Measurements from ENCODE around the gene TXN. TPM values are rescaled to one million over a fixed set of nuclear protein-coding genes. Genes with fewer than 3 reads are reported as not detected.

TXN gene
- total and polyA plus RNA-seq, 2 of the 8 experiments (the other 6 are each of a cell fraction or from before 2014, with no cell fraction given), result 297 to 419 TPM

DNA sequence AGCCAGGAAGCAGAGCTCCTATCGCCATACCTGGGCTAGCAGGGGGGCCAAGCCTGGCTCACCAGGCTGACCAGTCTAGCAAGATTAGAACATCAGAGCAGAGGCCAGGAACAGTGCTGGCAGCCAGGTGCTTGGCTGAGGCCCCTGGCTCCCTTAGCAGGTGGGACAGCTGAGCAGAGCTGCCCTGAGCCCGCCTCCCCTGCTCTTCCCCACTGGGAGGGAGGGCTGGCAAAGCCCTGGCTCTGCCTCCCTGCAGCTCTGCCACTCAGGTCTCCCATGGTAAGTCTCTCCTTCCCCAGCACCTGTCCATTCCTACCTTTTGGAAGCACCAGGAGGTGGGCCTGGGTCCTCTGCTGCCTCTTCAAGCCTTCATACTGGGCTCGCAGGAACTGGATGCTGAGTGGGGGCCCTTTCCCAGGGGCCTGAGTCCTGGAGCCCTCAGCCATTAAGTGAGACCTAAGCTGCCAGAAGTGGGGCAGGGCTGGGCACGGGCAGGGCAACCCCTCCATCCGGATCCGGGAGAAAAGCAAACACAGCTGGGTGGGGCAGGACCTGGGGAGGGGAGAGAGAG is 49.2 kb downstream of the TXN start:
- Histone ChIP-seq H4K20me1 (replicated peaks in 1 of 2; ENCODE audit: control insufficient read depth in 1 of 2, insufficient read depth in 2 of 2, low read length in 2 of 2) (no peaks in the 10 kb centered on the region), H4K91ac (replicated peaks; ENCODE audit: insufficient read length, low read length) (no peak overlapping the region), H2AFZ (ENCODE audit: low read length) (no peak overlapping the region; the same call in 1 of the 2 replicates), H4K5ac (ENCODE audit: insufficient read length, low read depth, low read length) (no peak overlapping the region), H3K27ac (ENCODE audit: low read depth, low read length) (no peak overlapping the region), H3K4me1 (replicated peaks in 1 of 4; ENCODE audit: control insufficient read depth in 3 of 4, insufficient read depth in 4 of 4, low read length in 3 of 4) (peaks cover 0 to 3% (median 0%) of the 10 kb centered on the region in 4 experiments; a peak in 2 of 7 replicates), H3K79me2 (ENCODE audit: control insufficient read depth in 1 of 2, insufficient read depth in 2 of 2, low read length in 2 of 2) (no peaks in the 10 kb centered on the region), H3K4ac (replicated peaks; ENCODE audit: insufficient read length, low read depth, low read length) (peak overlapping the region; percentile 3), H3K18ac (ENCODE audit: extremely low read depth, low read length) (no peak overlapping the region), H3K23ac (ENCODE audit: insufficient read length) (no peak overlapping the region), H3K23me2 (ENCODE audit: low read depth, low read length) (no peaks in the 10 kb centered on the region), H2BK120ac (replicated peaks; ENCODE audit: low read depth, low read length) (no peak overlapping the region), H3K4me3 (ENCODE audit: extremely low read depth in 1 of 4, insufficient read depth in 2 of 4, low read depth in 3 of 4, low read length in 4 of 4) (no peak overlapping the region), H2BK12ac (ENCODE audit: low read depth, low read length) (no peak overlapping the region), H2BK20ac (ENCODE audit: low read length) (no peak overlapping the region), H3K79me1 (ENCODE audit: low read depth, low read length) (no peaks in the 10 kb centered on the region), H3K4me2 (ENCODE audit: insufficient read depth in 1 of 2, low read depth in 2 of 2, low read length in 2 of 2) (no peak overlapping the region), H2BK15ac (ENCODE audit: low read length) (no peak overlapping the region), H3K56ac (replicated peaks; ENCODE audit: insufficient read length, low read depth, low read length) (no peak overlapping the region), H4K8ac (ENCODE audit: extremely low read depth, insufficient read depth, low read length) (peak overlapping the region; percentile 20; the same call in 1 of the 2 replicates), H3K9me3 (ENCODE audit: insufficient read depth in 2 of 2, low read depth in 1 of 2, low read length in 1 of 2) (0 out of 4 replicates have a peak, but pooled peaks cover 0 to 2% of the 10 kb centered on the region in 2 experiments), H3K14ac (ENCODE audit: insufficient read length) (no peak overlapping the region), H3K36me3 (ENCODE audit: control insufficient read depth in 2 of 4, insufficient read depth in 4 of 4, low read length in 3 of 4) (no peaks in the 10 kb centered on the region), H3K27me3 (replicated peaks in 1 of 4; ENCODE audit: control insufficient read depth in 3 of 4, extremely low read depth in 1 of 4, insufficient read depth in 3 of 4, low read length in 3 of 4) (no peaks in the 10 kb centered on the region), H2BK5ac (ENCODE audit: low read depth, low read length) (no peak overlapping the region), H3K9ac (replicated peaks in 1 of 4; ENCODE audit: extremely low read depth in 1 of 4, low read depth in 3 of 4, low read length in 3 of 4) (no peak overlapping the region), H2AK5ac (ENCODE audit: low read depth, low read length) (no peak overlapping the region)
- no peak for DNase-seq (ENCODE audit: low read depth in 1 of 2, low spot score in 2 of 2)
- no peak for FAIRE-seq
- CTCF ChIA-PET (ENCODE audit: partially characterized antibody), result interaction anchor here (3.0 to 5.6 kb wide), 2 partner anchors 11 to 23 kb away, joined by 14 to 42 read pairs; no protein-coding TSS in a partner anchor
- 83% methylated on average over 6 of the region's 6 CpGs; no CpG with 5 or more reads in 1 of the 2 experiments for WGBS, 2 experiments (ENCODE audit: extremely low coverage in 1 of 2, insufficient coverage in 1 of 2, insufficient read length in 1 of 2, insufficient replicate concordance in 2 of 2, low coverage in 1 of 2, low lambda C conversion rate in 2 of 2, missing lambda C conversion rate in 1 of 2)
- POLR2A ChIA-PET (ENCODE audit: partially characterized antibody), result interaction anchor here (1.0 to 1.1 kb wide), 2 partner anchors 49 to 1127 kb away, joined by 3 read pairs; partner anchors contain the start of gene TXN
- TF ChIP-seq POU5F1 (IDR thresholded peaks at IDR 0.05; ENCODE audit: low read depth, low read length) (no peak), KDM4A (IDR thresholded peaks at IDR 0.05; ENCODE audit: low read depth, low read length, severe bottlenecking) (no peak), TEAD4 (IDR thresholded peaks at IDR 0.05; ENCODE audit: low read depth, low read length) (no peak), SAP30 (IDR thresholded peaks at IDR 0.05; ENCODE audit: insufficient read depth, insufficient replicate concordance, low read length) (no peak), SP4 (IDR thresholded peaks at IDR 0.05; ENCODE audit: low read length) (no peak), CHD2 (IDR thresholded peaks at IDR 0.05; ENCODE audit: low read length) (no peak), SP2 (IDR thresholded peaks at IDR 0.05; ENCODE audit: low read length) (no peak), GTF2F1 (IDR thresholded peaks at IDR 0.05; ENCODE audit: borderline replicate concordance, low read depth, low read length) (no peak), PHF8 (conservative IDR thresholded peaks at IDR 0.05; ENCODE audit: low read depth, low read length) (no peak), ZNF274 (IDR thresholded peaks at IDR 0.05; ENCODE audit: borderline replicate concordance, extremely low read depth, low read length) (no peak), EP300 (IDR thresholded peaks at IDR 0.05; ENCODE audit: borderline replicate concordance in 1 of 2, low read depth in 2 of 2, low read length in 2 of 2) (no peak), ATF3 (IDR thresholded peaks at IDR 0.05; ENCODE audit: insufficient read depth, low read depth, low read length) (no peak), YY1 (IDR thresholded peaks at IDR 0.05; ENCODE audit: low read depth, low read length) (no peak)

Data from H1 (cell line).